ENCODE results near the gene PSMC3. TPM values are rescaled to one million over a fixed set of nuclear protein-coding genes. Genes with fewer than 3 reads are reported as not detected.

PSMC3 gene
- total RNA-seq, 1 experiment from 2014 or later: 179 TPM

- Histone ChIP-seq H4K8ac (replicated peaks; ENCODE audit: insufficient read length, low read depth, low read length) (no peak overlapping the region), H3K18ac (ENCODE audit: insufficient read length, low read depth, low read length) (no peak overlapping the region), H3K56ac (ENCODE audit: insufficient read length, low read depth, low read length) (no peak overlapping the region), H3K14ac (ENCODE audit: insufficient read depth, low read length) (no peak overlapping the region), H3K9ac (ENCODE audit: extremely low read depth, insufficient read length, low read length) (no peak overlapping the region), H3K23ac (ENCODE audit: insufficient read length, low read depth, low read length) (no peak overlapping the region), H2BK15ac (ENCODE audit: low read depth, low read length) (no peak overlapping the region), H4K91ac (ENCODE audit: insufficient read length, low read depth, low read length) (no peak overlapping the region), H4K5ac (ENCODE audit: insufficient read length, low read depth, low read length) (no peak overlapping the region), H3K27ac (ENCODE audit: insufficient read length, low read depth, low read length) (no peak overlapping the region), H2AK5ac (ENCODE audit: insufficient read length, low read length) (no peak overlapping the region), H3K9me3 (ENCODE audit: control insufficient read depth, low read depth, low read length) (no peaks in the 10 kb centered on the region), H3K79me2 (ENCODE audit: insufficient read depth, low read length) (no peaks in the 10 kb centered on the region), H2BK12ac (ENCODE audit: insufficient read length, low read depth, low read length) (no peak overlapping the region), H3K4me2 (ENCODE audit: insufficient read depth, insufficient read length, low read length) (no peak overlapping the region), H2BK20ac (ENCODE audit: low read depth, low read length, poor library complexity, severe bottlenecking) (no peak overlapping the region), H3K27me3 (ENCODE audit: insufficient read depth, low read length) (no peaks in the 10 kb centered on the region), H4K20me1 (ENCODE audit: control insufficient read depth, insufficient read depth, insufficient read length) (peaks cover 3% of the 10 kb centered on the region), H3K23me2 (ENCODE audit: insufficient read length, low read depth, low read length, poor library complexity, severe bottlenecking) (no peaks in the 10 kb centered on the region), H3K4me1 (ENCODE audit: insufficient read depth, low read length) (no peaks in the 10 kb centered on the region), H2AFZ (ENCODE audit: low read length) (no peak overlapping the region), H2BK120ac (ENCODE audit: low read depth, low read length, poor library complexity, severe bottlenecking) (no peak overlapping the region), H2BK5ac (ENCODE audit: insufficient read length, low read length) (no peak overlapping the region), H3K79me1 (ENCODE audit: insufficient read depth, low read depth, low read length, poor library complexity, severe bottlenecking) (no peaks in the 10 kb centered on the region), H3K4ac (ENCODE audit: low read depth, low read length) (no peak overlapping the region), H3T11ph (ENCODE audit: low read length) (no peak overlapping the region)
- H3K9me3 Mint-ChIP-seq: no peaks in the 10 kb centered on the region
- DNase-seq: no peak
- peaks cover 35 to 69% (median 64%) of the 10 kb centered on the region in 3 experiments for H3K36me3 Mint-ChIP-seq (ENCODE audit: insufficient read depth in 1 of 3, low read depth in 3 of 3)
- no peak overlapping the region for H3K27ac Mint-ChIP-seq
- H3K4me3 Mint-ChIP-seq: no peak overlapping the region
- WGBS (ENCODE audit: extremely low coverage, insufficient read length, low lambda C conversion rate): no CpG with 5 or more reads among the region's 6 CpGs
- H3K27me3 Mint-ChIP-seq (ENCODE audit: low read depth): no peaks in the 10 kb centered on the region
- H3K4me1 Mint-ChIP-seq: peaks cover 2 to 6% of the 10 kb centered on the region in 2 experiments; a peak in 2 of 4 replicates
- TF ChIP-seq CTCF (conservative IDR thresholded peaks at IDR 0.05): no peak
Observed at GRCh38 chr11:47417712-47418111, 8.5 kb downstream of the PSMC3 start.
